ENCODE results near the gene ZBTB20. TPM values are rescaled to one million over a fixed set of nuclear protein-coding genes. Genes with fewer than 3 reads are reported as not detected.
"Not testable (repeated sequence)": the region's sequence is repeated elsewhere in the genome, so short reads cannot be mapped to it uniquely, and the experiment has no call there.

The ZBTB20 gene
- total and polyA plus RNA-seq, 2 of the 4 experiments (the other 2 are of a cell fraction) = 0.75 to 14.7 TPM

- in situ Hi-C loops (cut with MboI; ENCODE audit: low sequenced_read_pairs); H2BK20ac ChIP-seq (ENCODE audit: low read depth, low read length); H2AFZ ChIP-seq (replicated peaks; ENCODE audit: low read length, poor library complexity); H4K91ac ChIP-seq (ENCODE audit: insufficient read depth, low read depth, low read length); dilution Hi-C loops (cut with HindIII; ENCODE audit: low sequenced_read_pairs, unreplicated experiment); H3K18ac ChIP-seq (ENCODE audit: low read depth, low read length); H2BK5ac ChIP-seq (ENCODE audit: low read depth, low read length, poor library complexity, severe bottlenecking); H3K56ac ChIP-seq (ENCODE audit: extremely low read depth, insufficient read depth, low read length); H2BK120ac ChIP-seq (ENCODE audit: low read depth, low read length); H3K27ac ChIP-seq (ENCODE audit: insufficient read depth, low read length); H3K23ac ChIP-seq (ENCODE audit: low read depth, low read length); H3K9ac ChIP-seq (ENCODE audit: low read depth, low read length); H3K4me3 ChIP-seq (ENCODE audit: insufficient read depth, low read depth, low read length); ATAC-seq (ENCODE audit: low read depth); H2AK9ac ChIP-seq (replicated peaks; ENCODE audit: low read depth, low read length, poor library complexity); BruUV-seq (replicated peaks); H4K8ac ChIP-seq (ENCODE audit: low read depth in 2 of 2, low read length in 2 of 2); H3K9me1 ChIP-seq (ENCODE audit: insufficient read depth, low read length); H4K20me1 ChIP-seq (ENCODE audit: insufficient read depth, low read length); H3K4me1 ChIP-seq (ENCODE audit: control insufficient read depth, insufficient read depth, low read length); DNase-seq; H3K79me1 ChIP-seq (ENCODE audit: low read depth in 1 of 2, low read length in 2 of 2); H3K9me3 ChIP-seq (ENCODE audit: control insufficient read depth, insufficient read depth, low read length); H3K4me2 ChIP-seq (ENCODE audit: low read depth, low read length); H4K5ac ChIP-seq (ENCODE audit: low read depth, low read length); intact Hi-C loops (cut with micrococcal nuclease); H2AK5ac ChIP-seq (ENCODE audit: low read depth, low read length); POLR2A ChIA-PET (ENCODE audit: unreplicated experiment); H2BK15ac ChIP-seq (ENCODE audit: low read depth, low read length); H3K14ac ChIP-seq (replicated peaks; ENCODE audit: low read depth, low read length); H3K36me3 ChIP-seq (ENCODE audit: control insufficient read depth, insufficient read depth, low read length); H3K4ac ChIP-seq (ENCODE audit: low read depth, low read length); CTCF ChIA-PET; H3K27me3 ChIP-seq (ENCODE audit: control insufficient read depth, insufficient read depth, low read length): not testable (repeated sequence)
- WGBS, 2 experiments (ENCODE audit: extremely low coverage in 2 of 2, insufficient read length in 1 of 2) = 80% methylated on average over 1 of the region's 10 CpGs; no CpG with 5 or more reads in 1 of the 2 experiments
Measured at GRCh38 chr3:115178930-115179329, 31.8 kb upstream of the ZBTB20 start.

Measured in IMR-90 (cell line).